ENCODE data around the gene SSBP4.

Gene SSBP4

DNA sequence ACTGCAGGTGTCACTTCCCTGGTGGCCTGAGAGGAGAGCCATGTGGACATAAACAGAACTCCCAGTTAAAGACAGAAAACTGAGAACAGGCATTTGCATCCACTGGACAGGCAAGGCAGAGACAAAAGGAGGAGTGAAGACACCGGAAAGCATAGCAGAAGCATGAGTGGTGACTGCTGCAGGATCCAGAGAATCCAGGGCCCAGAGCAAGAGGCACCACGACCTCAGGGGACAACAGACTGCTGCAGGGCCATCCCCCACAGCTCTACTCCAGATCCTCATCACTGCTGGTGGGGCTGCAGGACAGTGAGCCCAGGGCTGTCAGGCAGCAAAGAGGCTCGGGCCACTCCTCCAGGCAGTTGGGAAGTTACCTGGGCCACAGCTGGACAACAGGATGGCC is 33.2 kb downstream of the SSBP4 start:
- Histone ChIP-seq H3K36me3 (ENCODE audit: control insufficient read depth, insufficient read depth, low read length) (no peaks in the 10 kb centered on the region), H3K9me3 (ENCODE audit: control insufficient read depth, low read length) (no peaks in the 10 kb centered on the region), H3K27ac (no peak overlapping the region), H3K4me1 (no peaks in the 10 kb centered on the region), H3K4me2 (ENCODE audit: low read length) (no peak overlapping the region), H3K27me3 (ENCODE audit: control insufficient read depth, insufficient read depth, low read length) (no peaks in the 10 kb centered on the region), H3K4me3 (ENCODE audit: low read depth, low read length) (no peak overlapping the region), H2AFZ (no peak overlapping the region), H3K9ac (no peak overlapping the region), H3K79me2 (peaks cover 26% of the 10 kb centered on the region)
- TF ChIP-seq, protein P1, sequence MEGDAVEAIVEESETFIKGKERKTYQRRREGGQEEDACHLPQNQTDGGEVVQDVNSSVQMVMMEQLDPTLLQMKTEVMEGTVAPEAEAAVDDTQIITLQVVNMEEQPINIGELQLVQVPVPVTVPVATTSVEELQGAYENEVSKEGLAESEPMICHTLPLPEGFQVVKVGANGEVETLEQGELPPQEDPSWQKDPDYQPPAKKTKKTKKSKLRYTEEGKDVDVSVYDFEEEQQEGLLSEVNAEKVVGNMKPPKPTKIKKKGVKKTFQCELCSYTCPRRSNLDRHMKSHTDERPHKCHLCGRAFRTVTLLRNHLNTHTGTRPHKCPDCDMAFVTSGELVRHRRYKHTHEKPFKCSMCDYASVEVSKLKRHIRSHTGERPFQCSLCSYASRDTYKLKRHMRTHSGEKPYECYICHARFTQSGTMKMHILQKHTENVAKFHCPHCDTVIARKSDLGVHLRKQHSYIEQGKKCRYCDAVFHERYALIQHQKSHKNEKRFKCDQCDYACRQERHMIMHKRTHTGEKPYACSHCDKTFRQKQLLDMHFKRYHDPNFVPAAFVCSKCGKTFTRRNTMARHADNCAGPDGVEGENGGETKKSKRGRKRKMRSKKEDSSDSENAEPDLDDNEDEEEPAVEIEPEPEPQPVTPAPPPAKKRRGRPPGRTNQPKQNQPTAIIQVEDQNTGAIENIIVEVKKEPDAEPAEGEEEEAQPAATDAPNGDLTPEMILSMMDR (IDR thresholded peaks at IDR 0.05): no peak

DNA sequence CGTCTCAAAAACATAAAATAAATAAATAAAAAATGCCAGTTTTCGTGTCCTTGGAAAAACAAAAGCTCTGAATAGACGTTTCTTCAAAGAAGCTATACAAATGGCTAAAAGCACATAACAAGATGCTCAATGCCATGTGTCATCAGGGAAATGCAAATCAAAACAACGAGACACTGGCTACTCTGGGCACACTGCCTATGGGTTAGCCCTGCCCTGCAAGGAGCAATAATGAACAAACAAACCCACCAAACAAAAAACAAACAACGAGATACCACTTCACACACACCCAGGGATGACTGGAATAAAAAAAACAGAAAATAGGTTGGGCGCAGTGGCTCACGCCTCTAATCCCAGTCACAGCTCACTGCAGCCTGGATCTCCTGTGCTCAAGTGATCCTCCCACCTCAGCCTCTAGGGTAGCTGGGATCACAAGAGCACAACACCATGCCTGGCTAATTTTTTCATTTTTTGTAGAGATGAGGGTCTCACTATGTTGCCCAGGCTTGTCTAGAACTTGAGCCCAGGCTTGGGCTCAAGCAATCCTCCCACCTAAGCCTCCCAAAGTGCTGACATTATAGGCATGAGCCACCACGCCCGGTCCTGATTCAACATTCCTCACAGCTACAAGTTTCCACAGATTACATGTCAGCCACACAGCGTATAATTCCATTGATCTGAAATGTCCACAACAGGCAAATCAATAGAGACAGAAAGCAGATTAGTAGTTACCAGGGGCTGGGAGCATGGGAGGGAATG is 34.2 kb downstream of the SSBP4 start:
- Histone ChIP-seq H3K79me2 (peaks cover 28% of the 10 kb centered on the region), H3K9ac (no peak overlapping the region), H3K27ac (no peak overlapping the region), H3K9me3 (ENCODE audit: control insufficient read depth, low read length) (no peaks in the 10 kb centered on the region), H2AFZ (no peak overlapping the region), H3K4me1 (no peaks in the 10 kb centered on the region), H3K27me3 (ENCODE audit: control insufficient read depth, insufficient read depth, low read length) (no peaks in the 10 kb centered on the region), H3K4me3 (ENCODE audit: low read depth, low read length) (no peak overlapping the region), H3K4me2 (ENCODE audit: low read length) (no peak overlapping the region), H3K36me3 (ENCODE audit: control insufficient read depth, insufficient read depth, low read length) (no peaks in the 10 kb centered on the region)
- TF ChIP-seq, protein P1 (IDR thresholded peaks at IDR 0.05): no peak

DNA sequence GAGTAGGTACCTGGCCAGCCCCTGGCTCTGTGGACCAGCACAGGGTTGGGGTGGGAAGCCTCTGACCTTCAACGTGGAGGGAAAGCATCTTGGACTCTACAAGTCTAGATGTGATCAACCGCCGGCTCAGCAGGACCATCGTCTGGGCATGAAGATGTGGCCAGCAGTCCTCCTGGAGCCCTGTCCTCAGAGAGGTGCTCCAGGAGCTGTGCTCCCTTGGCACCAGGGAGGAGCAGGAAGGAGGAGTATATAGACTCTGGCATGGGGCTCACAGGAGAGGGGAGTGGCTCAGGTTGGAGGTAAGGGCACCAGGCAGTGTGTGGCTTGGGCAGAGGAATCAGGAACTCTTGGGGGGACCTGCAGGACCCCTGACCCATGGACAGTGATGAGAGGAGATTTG is 37.1 kb downstream of the SSBP4 start:
- Histone ChIP-seq H3K27ac (no peak overlapping the region), H3K4me1 (peaks cover 11% of the 10 kb centered on the region), H3K79me2 (peaks cover 10% of the 10 kb centered on the region), H2AFZ (no peak overlapping the region), H3K4me2 (ENCODE audit: low read length) (no peak overlapping the region), H3K9ac (no peak overlapping the region), H3K27me3 (ENCODE audit: control insufficient read depth, insufficient read depth, low read length) (no peaks in the 10 kb centered on the region), H3K36me3 (ENCODE audit: control insufficient read depth, insufficient read depth, low read length) (no peaks in the 10 kb centered on the region), H3K4me3 (ENCODE audit: low read depth, low read length) (no peak overlapping the region), H3K9me3 (ENCODE audit: control insufficient read depth, low read length) (no peaks in the 10 kb centered on the region)
- TF ChIP-seq, protein P1 (IDR thresholded peaks at IDR 0.05): no peak

DNA sequence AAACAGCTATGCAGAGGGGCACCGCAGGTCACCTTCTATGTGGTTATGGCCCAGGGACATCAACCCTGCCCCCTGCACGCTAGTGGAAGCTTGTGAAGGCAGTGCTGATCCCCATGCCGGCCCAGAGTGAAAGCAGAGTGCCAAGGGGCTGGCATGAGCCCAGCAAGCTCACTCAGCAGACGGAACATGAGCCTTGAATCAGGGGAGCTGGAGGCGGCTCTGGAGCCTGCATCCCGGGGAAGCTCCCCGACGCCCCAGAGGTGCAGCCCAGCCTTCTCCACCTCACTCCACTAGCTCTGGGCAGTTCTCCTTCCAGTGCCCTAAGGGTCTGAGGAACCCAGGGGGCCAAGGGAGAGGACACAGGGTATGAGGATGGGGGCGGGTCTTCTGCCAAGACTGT is 37.8 kb downstream of the SSBP4 start:
- H3K36me3 ChIP-seq (ENCODE audit: control insufficient read depth, insufficient read depth, low read length): no peaks in the 10 kb centered on the region
- H3K4me2 ChIP-seq (ENCODE audit: low read length): no peak overlapping the region
- no peak overlapping the region for H3K9ac ChIP-seq
- H3K79me2 ChIP-seq: peaks cover 9% of the 10 kb centered on the region
- peaks cover 11% of the 10 kb centered on the region for H3K4me1 ChIP-seq
- no peak overlapping the region for H3K4me3 ChIP-seq (ENCODE audit: low read depth, low read length)
- no peak overlapping the region for H3K27ac ChIP-seq
- TF ChIP-seq, protein P1 (IDR thresholded peaks at IDR 0.05): no peak
- no peaks in the 10 kb centered on the region for H3K27me3 ChIP-seq (ENCODE audit: control insufficient read depth, insufficient read depth, low read length)
- H2AFZ ChIP-seq: no peak overlapping the region
- no peaks in the 10 kb centered on the region for H3K9me3 ChIP-seq (ENCODE audit: control insufficient read depth, low read length)

All from parathyroid adenoma (tissue), 2 donors.